Activated CD4-positive, alpha-beta T cell treated with anti-CD3 and anti-CD28 coated beads, Interleukin-2, amount 50 U/mL, for 1 hour (primary cell): ENCODE data around the gene MFSD2A.
A peak's percentile ranks its signal among the peaks of the same experiment; 100 is the strongest.
"Not testable (repeated sequence)": the region's sequence is repeated elsewhere in the genome, so short reads cannot be mapped to it uniquely, and the experiment has no call there.

Experiments
- DNase-seq: peaks from one replicate; pipeline ENCODE4 v3.0.0-alpha.2; 2020

MFSD2A gene

DNA sequence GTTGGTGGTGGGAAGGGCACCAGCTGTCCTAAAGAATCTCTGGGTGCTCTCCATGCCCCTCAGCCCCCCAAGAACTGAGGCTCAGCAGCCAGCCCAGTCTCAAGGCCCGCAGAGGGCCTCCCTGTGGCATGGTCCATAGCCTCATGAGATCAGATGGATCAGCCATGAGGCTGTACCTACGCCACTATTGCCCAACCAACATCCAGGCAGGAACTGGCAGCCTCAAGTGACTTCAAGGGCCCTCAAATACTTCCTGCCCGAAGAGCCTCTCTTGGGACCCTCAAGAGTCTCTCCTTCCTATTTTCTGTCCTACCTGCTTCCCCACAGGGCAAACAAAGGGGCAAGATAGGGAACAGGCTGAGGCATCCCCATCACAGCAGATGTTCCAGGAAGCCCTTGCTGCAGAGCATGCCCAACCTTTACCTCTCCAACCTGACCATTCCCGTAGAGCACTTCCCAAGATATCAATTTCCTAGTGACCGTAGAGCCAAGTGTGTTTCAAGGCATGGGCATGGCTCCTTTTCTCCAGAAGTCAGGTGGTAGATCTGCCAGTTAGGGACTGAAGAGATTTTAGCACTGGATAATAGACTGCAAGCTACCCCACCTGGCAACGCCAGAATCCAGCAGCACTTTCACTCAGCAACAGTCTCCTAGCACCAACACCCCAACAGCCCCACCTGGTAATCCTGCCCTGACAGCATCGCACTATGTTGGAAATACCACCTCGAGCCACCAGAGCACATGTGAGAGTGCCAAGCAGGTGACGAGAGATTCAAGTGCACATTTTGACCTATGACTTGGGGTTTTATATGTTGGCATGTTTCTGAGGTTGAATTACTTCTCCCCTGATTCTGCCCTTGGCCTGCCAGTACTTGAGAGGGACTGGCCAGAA lies 13.7 kb upstream of the MFSD2A start:
- no peak for DNase-seq

- no peak for DNase-seq
These were observed 11.3 kb upstream of the MFSD2A start for GRCh38 chr1:39943471-39944290.

- DNase-seq, result no peak
These were observed 10.4 kb upstream of the MFSD2A start for GRCh38 chr1:39944410-39945112.

- DNase-seq, result no peak
These were observed 8.7 kb upstream of the MFSD2A start for GRCh38 chr1:39946216-39946615.

DNA sequence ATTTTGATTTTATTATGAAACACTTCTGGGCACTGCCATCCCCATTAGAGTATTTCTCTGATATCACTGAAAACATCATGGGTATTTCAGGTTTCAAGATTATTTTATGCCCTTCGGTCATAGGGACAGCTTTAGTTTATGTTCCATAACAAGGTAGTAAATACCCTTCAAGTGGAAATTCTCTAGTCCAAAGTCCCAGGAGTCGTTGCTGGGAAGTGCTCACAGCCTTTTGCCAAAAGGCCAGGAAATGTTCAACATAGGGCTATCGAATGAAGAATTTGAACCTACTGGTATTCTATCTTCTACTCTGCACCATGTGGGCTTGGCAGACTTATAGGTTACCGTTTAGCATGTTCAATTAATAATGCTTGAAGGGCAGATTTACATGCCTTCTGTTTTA lies 7.7 kb upstream of the MFSD2A start:
- no peak for DNase-seq

GRCh38 chr1:39949891-39950290 lies 5.1 kb upstream of the MFSD2A start:
- DNase-seq, result no peak

- DNase-seq, result no peak
These were observed 3.0 kb upstream of the MFSD2A start for GRCh38 chr1:39951926-39952325.

DNA sequence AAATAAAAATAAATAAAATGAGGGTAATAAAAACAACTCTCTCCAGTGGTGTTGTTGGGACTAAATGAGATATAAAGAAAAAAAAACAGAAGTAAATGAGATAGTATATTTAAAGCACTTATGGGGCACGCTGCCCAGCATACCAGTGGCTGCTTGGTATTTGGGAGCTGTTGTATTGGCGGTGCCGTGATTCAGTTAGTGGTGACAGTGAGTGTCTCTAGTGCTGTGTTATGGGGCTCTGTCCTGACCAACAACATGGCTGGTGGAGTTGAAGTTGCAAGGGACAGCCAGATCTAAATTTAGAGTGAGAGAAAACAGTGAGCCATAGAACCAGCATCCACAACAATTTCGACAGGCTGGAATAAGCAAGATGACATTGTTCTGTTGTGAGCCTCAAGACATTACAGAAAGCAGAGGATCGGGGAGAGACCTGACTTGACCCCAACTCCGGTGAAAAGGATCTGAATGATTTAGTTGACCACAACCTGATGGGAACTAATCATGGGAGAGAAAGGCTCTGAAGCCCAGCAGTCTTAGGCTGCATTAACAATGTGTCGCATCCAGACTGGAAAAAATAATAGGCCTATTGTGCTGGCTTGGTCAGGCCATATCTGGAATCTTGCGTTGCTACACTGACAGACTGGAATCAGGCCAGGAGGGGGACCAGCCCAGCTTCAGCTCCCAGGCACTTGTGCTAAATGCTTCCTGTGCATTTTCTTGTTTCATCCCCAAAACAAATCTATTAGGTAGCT lies 2.4 kb upstream of the MFSD2A start:
- no peak for DNase-seq

DNA sequence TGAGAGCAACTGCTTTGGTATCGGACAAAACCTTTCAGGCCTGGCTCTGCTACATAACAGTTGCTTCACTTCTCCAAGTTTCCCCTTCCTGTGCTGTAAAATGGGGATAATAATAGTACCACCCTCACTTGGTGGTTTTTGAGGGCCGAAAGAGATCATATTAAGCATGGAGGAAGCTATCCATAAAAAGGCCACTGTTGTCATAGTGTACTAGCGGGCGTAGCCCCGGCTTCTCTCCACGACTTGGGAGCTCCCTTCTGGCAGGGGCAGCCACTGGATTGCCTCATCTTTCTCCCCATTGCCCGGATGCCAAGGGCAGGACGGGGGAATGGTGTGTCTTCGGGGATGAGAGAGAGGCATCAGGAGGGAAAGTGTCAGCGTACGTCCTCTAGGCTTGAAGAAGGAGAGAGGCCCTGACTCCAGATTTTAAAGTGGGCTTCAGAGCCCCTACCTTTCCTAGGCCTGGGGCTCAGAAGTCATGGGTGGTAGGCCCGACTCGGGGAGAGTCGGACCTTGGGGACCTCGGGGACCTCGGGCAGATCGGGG lies 548 bp upstream of the MFSD2A start:
- no peak for DNase-seq

GRCh38 chr1:39955547-39956539 lies 898 bp downstream of the MFSD2A start:
- peak; percentile 13 for DNase-seq

GRCh38 chr1:39957299-39958015 lies 2.5 kb downstream of the MFSD2A start:
- no peak for DNase-seq

DNA sequence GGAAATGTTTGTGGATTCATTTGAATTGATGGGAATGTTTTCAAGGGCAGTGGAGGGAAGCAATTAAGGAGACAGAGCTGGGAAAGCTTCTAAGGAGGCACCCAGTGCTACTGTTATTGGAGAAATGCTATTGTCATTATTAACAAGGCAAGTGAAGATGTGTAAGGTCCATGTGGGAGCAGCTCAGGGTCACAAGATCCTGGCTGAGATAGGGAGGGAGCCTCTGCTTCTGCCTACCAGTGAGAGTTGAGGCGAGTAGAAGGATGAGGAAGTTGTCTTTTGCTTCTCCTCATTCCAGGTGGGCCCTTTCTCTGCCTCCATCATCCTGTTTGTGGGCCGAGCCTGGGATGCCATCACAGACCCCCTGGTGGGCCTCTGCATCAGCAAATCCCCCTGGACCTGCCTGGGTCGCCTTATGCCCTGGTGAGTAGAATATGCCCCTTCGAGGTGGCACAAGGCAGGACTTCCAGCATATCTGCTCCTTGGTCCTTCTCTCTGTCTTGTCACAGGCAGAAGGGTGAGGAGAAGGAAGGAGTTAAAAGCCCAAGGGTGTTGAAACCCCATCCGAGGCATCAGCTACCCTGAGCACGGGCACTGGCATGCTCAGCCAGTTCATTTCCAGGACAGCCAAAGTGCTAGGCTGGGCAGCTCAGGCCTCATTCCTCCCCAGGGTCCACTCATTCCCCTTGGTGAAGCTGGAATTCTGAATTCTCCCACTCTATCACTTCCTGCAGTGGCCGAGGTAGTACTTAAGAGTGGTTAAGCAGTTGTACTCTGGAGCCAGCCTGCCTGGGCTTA lies 3.7 kb downstream of the MFSD2A start:
- DNase-seq, result no peak

GRCh38 chr1:39959651-39960333 lies 4.8 kb downstream of the MFSD2A start:
- no peak for DNase-seq

DNA sequence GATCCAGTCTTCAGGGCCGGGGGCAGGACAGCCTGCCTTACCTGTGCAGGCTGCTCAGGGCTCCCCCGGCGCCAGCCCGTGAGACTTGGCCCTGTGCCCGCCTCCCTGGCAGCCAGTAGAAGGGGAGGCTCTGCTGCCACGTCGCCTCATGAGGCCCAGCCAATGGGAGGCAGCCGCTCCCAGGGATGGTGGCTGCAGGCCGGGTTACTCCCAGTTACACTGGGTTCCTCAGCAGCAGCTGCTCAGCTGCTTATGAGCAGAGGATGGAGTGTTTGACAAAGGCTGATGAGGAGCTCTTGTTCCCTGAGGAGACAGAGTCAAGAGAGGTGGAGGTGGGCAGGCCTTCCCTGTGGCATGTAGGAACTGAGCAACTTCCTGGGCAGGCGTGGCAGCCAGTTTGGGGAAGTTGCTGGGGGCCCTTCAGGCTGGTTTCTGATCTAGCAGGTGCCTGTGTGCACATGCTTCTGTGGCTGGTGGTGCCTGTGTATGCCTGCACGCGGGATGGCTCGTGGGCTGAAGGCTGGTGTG lies 5.5 kb downstream of the MFSD2A start:
- peak; percentile 13 for DNase-seq

GRCh38 chr1:39962450-39962825 lies 7.5 kb downstream of the MFSD2A start:
- no peak for DNase-seq

DNA sequence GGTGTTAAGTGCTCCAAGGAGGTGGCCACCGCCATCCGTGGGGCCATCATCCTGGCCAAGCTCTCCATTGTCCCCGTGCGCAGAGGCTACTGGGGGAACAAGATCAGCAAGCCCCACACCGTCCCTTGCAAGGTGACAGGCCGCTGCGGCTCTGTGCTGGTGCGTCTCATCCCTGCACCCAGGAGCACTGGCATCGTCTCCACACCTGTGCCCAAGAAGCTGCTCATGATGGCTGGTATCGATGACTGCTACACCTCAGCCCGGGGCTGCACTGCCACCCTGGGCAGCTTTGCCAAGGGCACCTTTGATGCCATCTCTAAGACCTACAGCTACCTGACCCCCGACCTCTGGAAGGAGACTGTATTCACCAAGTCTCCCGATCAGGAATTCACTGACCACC lies 8.0 kb downstream of the MFSD2A start:
- DNase-seq, result not testable (repeated sequence)

GRCh38 chr1:39964552-39964951 lies 9.6 kb downstream of the MFSD2A start:
- no peak for DNase-seq

- DNase-seq, result no peak
These were observed 10.1 kb downstream of the MFSD2A start for GRCh38 chr1:39965044-39965443.

GRCh38 chr1:39969048-39969447 lies 14.1 kb downstream of the MFSD2A start:
- no peak for DNase-seq
